Ishikawa (cell line): ENCODE measurements around the gene AGAP3.

ENCODE experiments used
- CEBPB ChIP-seq: IDR thresholded peaks from 2 replicates; pipeline ENCODE4 v1.6.1; 2012
- CREB1 ChIP-seq: IDR thresholded peaks from 2 replicates; pipeline ENCODE4 v1.6.1; 2012; ENCODE audit warnings: low read depth
- EGR1 ChIP-seq: IDR thresholded peaks from 2 replicates; pipeline ENCODE4 v1.6.1; 2012
- EP300 ChIP-seq: IDR thresholded peaks from 2 replicates; pipeline ENCODE4 v1.6.1; 2012; ENCODE audit warnings: borderline replicate concordance
- FOXM1 ChIP-seq: IDR thresholded peaks from 2 replicates; pipeline ENCODE4 v1.6.1; 2012; ENCODE audit warnings: low read depth, borderline replicate concordance
- NFIC ChIP-seq: IDR thresholded peaks from 2 replicates; pipeline ENCODE4 v1.6.1; 2012
- RAD21 ChIP-seq: IDR thresholded peaks from 2 replicates; pipeline ENCODE4 v1.6.1; 2012; ENCODE audit warnings: low read depth
- TAF1 ChIP-seq: IDR thresholded peaks from 2 replicates; pipeline ENCODE4 v1.6.1; 2012; ENCODE audit warnings: low read depth, mild to moderate bottlenecking
- TCF12 ChIP-seq: IDR thresholded peaks from 2 replicates; pipeline ENCODE4 v1.6.1; 2012; ENCODE audit warnings: low read depth
- TEAD4 ChIP-seq: IDR thresholded peaks from 2 replicates; pipeline ENCODE4 v1.6.1; 2012
- YY1 ChIP-seq: IDR thresholded peaks from 2 replicates; pipeline ENCODE4 v1.6.1; 2012; ENCODE audit warnings: low read depth
- ZBTB7A ChIP-seq: IDR thresholded peaks from 2 replicates; pipeline ENCODE4 v1.6.1; 2012; ENCODE audit warnings: low read depth
- TF ChIP-seq, protein P1 (sequence below): IDR thresholded peaks from 2 replicates; pipeline ENCODE4 v1.6.1; 2012; ENCODE audit warnings: low read depth, mild to moderate bottlenecking
- TF ChIP-seq, protein P2 (sequence below): IDR thresholded peaks from 2 replicates; pipeline ENCODE4 v1.6.1; 2012
- TF ChIP-seq, protein P3 (sequence below): IDR thresholded peaks from 2 replicates; pipeline ENCODE4 v1.6.1; 2012

Gene AGAP3

DNA sequence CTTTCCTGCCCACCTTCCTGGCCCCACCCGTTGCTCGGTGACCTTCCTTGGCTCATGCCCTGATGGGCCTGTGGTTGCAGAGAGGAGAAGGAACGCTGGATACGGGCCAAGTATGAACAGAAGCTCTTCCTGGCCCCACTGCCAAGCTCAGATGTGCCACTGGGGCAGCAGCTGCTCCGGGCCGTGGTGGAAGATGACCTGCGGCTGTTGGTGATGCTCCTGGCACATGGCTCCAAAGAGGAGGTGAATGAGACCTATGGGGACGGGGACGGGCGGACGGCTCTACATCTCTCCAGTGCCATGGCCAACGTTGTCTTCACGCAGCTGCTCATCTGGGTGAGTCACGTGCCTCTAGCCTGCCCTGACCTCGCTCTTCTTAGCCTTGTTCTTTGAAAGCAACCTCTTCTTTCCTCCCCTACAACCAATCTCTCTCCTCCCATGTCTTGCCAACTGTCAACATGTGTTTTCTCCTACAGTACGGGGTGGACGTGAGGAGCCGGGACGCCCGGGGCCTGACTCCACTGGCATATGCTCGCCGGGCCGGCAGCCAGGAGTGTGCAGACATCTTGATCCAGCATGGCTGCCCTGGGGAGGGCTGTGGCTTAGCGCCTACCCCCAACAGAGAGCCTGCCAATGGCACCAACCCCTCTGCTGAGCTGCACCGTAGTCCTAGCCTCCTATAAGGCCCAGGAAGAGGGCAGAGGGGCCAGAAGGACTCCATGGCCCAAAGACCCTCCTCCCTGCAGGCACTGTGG lies 57.2 kb downstream of the AGAP3 start:
- no peak for TF ChIP-seq EP300
- TF ChIP-seq, protein P1, sequence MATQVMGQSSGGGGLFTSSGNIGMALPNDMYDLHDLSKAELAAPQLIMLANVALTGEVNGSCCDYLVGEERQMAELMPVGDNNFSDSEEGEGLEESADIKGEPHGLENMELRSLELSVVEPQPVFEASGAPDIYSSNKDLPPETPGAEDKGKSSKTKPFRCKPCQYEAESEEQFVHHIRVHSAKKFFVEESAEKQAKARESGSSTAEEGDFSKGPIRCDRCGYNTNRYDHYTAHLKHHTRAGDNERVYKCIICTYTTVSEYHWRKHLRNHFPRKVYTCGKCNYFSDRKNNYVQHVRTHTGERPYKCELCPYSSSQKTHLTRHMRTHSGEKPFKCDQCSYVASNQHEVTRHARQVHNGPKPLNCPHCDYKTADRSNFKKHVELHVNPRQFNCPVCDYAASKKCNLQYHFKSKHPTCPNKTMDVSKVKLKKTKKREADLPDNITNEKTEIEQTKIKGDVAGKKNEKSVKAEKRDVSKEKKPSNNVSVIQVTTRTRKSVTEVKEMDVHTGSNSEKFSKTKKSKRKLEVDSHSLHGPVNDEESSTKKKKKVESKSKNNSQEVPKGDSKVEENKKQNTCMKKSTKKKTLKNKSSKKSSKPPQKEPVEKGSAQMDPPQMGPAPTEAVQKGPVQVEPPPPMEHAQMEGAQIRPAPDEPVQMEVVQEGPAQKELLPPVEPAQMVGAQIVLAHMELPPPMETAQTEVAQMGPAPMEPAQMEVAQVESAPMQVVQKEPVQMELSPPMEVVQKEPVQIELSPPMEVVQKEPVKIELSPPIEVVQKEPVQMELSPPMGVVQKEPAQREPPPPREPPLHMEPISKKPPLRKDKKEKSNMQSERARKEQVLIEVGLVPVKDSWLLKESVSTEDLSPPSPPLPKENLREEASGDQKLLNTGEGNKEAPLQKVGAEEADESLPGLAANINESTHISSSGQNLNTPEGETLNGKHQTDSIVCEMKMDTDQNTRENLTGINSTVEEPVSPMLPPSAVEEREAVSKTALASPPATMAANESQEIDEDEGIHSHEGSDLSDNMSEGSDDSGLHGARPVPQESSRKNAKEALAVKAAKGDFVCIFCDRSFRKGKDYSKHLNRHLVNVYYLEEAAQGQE, result no peak
- TF ChIP-seq, protein P2, sequence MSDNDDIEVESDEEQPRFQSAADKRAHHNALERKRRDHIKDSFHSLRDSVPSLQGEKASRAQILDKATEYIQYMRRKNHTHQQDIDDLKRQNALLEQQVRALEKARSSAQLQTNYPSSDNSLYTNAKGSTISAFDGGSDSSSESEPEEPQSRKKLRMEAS, result no peak
- no peak for TF ChIP-seq CREB1
- TF ChIP-seq RAD21, result no peak
- TF ChIP-seq TCF12, result no peak
- no peak for TF ChIP-seq TEAD4
- TF ChIP-seq ZBTB7A, result no peak
- TF ChIP-seq FOXM1, result no peak
- TF ChIP-seq EGR1, result no peak
- no peak for TF ChIP-seq NFIC
- TF ChIP-seq, protein P3, sequence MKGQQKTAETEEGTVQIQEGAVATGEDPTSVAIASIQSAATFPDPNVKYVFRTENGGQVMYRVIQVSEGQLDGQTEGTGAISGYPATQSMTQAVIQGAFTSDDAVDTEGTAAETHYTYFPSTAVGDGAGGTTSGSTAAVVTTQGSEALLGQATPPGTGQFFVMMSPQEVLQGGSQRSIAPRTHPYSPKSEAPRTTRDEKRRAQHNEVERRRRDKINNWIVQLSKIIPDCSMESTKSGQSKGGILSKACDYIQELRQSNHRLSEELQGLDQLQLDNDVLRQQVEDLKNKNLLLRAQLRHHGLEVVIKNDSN, result no peak
- TF ChIP-seq CEBPB, result no peak
- no peak for TF ChIP-seq YY1
- TF ChIP-seq TAF1, result no peak

DNA sequence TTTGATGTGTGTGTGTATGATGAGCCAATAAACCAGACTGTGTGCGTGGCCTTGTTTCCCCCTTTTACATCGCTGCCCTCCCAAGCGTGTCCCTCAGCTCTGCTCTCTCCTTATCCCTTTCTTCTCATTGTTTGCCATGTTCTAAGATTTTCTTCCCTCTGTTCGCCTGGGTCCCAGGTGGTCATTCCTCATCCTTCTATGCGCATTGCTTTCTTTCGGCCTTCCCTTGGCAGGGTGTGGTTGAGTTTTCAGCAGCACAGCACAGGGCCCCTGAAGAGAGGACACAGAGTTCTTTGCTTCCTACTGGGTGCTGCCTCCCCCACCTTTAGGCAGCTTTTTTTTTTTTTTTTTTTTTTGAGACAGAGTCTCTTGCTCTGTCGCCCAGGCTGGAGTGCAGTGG lies 58.1 kb downstream of the AGAP3 start:
- TF ChIP-seq, protein P2, result no peak
- TF ChIP-seq YY1 (no peak), EP300 (no peak), RAD21 (no peak), EGR1 (no peak), CREB1 (no peak), ZBTB7A (no peak), TAF1 (no peak), CEBPB (no peak), NFIC (no peak), FOXM1 (no peak), TCF12 (no peak), TEAD4 (no peak)
- TF ChIP-seq, protein P1, result no peak
- TF ChIP-seq, protein P3, result no peak

DNA sequence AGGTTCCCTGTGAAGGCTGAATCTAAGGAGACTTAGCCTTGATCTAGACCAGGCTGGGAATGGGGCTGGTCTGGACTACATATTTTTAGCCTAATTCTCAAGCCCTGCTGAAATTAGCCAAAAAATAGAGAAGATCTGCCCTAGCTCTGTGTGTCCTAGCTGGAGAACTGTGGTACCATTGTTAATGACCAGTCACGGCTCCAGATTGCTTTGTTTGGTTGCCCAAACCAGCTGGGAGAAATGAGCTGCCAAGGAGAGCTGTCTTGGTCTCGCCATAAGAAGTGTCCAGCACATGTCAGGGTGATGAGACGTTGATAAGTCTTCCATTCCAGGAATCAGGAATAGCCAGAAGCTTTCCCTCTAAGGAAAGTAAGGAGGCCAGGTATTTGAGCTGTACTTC lies 60.5 kb downstream of the AGAP3 start:
- TF ChIP-seq, protein P1, result no peak
- TF ChIP-seq FOXM1, result no peak
- TF ChIP-seq TEAD4, result no peak
- TF ChIP-seq, protein P3, result no peak
- TF ChIP-seq RAD21, result no peak
- TF ChIP-seq TCF12, result no peak
- TF ChIP-seq, protein P2, result no peak
- no peak for TF ChIP-seq NFIC
- no peak for TF ChIP-seq ZBTB7A
